Fibroblast of mammary gland (primary cell): ENCODE results near the gene CES1.
"Not testable (repeated sequence)": the region's sequence is repeated elsewhere in the genome, so short reads cannot be mapped to it uniquely, and the experiment has no call there.

Experiments
- DNase-seq: peaks from one replicate; pipeline ENCODE4 v3.0.0-alpha.2; 2010; ENCODE audit warnings: low read depth
- H3K4me3 ChIP-seq: 2 replicates; pipeline ENCODE4 v1.5.1; 2011; ENCODE audit warnings: low read depth, mild to moderate bottlenecking, low read length, moderate library complexity; ENCODE audit not compliant: control insufficient read depth
- TF ChIP-seq, protein P1 (sequence below): conservative IDR thresholded peaks from 2 replicates; pipeline ENCODE4 v1.5.1; 2011; ENCODE audit warnings: low read depth, low read length, inconsistent platforms; ENCODE audit not compliant: control insufficient read depth, insufficient read depth

The CES1 gene

GRCh38 chr16:55822280-55822810, 10.6 kb downstream of the CES1 start:
- no peak for DNase-seq
- TF ChIP-seq, protein P1, sequence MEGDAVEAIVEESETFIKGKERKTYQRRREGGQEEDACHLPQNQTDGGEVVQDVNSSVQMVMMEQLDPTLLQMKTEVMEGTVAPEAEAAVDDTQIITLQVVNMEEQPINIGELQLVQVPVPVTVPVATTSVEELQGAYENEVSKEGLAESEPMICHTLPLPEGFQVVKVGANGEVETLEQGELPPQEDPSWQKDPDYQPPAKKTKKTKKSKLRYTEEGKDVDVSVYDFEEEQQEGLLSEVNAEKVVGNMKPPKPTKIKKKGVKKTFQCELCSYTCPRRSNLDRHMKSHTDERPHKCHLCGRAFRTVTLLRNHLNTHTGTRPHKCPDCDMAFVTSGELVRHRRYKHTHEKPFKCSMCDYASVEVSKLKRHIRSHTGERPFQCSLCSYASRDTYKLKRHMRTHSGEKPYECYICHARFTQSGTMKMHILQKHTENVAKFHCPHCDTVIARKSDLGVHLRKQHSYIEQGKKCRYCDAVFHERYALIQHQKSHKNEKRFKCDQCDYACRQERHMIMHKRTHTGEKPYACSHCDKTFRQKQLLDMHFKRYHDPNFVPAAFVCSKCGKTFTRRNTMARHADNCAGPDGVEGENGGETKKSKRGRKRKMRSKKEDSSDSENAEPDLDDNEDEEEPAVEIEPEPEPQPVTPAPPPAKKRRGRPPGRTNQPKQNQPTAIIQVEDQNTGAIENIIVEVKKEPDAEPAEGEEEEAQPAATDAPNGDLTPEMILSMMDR, result no peak

DNA sequence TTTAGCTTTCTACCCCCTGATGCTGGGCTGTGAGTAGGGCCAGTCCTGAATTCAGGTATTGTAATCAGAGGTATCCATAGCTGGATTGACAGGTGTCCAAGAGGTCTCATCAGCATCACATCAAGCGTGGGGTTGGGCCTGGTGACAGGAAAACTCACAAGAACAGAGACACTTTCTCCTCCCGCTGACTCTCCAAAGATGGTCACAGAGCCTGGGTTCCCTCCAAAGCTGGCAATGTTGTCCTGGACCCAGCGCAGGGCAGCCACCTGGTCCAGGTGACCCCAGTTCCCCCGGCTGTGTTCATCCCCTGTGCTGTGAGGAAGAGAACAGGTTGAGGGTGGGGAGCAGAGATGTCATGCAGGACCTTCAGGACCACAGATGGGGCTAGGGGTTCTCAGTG, 11.7 kb downstream of the CES1 start:
- DNase-seq, result no peak
- H3K4me3 ChIP-seq, result no peak overlapping the region
- TF ChIP-seq, protein P1, result no peak

More at GRCh38 chr16:55822280-55822810, 10.6 kb downstream of the CES1 start:
- H3K4me3 ChIP-seq, result no peak overlapping the region

GRCh38 chr16:55820615-55821014, 12.3 kb downstream of the CES1 start:
- TF ChIP-seq, protein P1, result no peak
- DNase-seq, result no peak
- no peak overlapping the region for H3K4me3 ChIP-seq

- TF ChIP-seq, protein P1, result no peak
- DNase-seq, result peak; percentile 47
- no peak overlapping the region for H3K4me3 ChIP-seq
Measured at GRCh38 chr16:55817236-55817912, 15.5 kb downstream of the CES1 start.

- peak; percentile 35 for DNase-seq
- H3K4me3 ChIP-seq, result not testable (repeated sequence)
Measured at GRCh38 chr16:55816222-55816621, 16.7 kb downstream of the CES1 start.

- TF ChIP-seq, protein P1, result no peak
- no peak overlapping the region for H3K4me3 ChIP-seq
- no peak for DNase-seq
Measured at GRCh38 chr16:55815320-55815719, 17.6 kb downstream of the CES1 start.

GRCh38 chr16:55814174-55814573, 18.7 kb downstream of the CES1 start:
- DNase-seq, H3K4me3 ChIP-seq: not testable (repeated sequence)

DNA sequence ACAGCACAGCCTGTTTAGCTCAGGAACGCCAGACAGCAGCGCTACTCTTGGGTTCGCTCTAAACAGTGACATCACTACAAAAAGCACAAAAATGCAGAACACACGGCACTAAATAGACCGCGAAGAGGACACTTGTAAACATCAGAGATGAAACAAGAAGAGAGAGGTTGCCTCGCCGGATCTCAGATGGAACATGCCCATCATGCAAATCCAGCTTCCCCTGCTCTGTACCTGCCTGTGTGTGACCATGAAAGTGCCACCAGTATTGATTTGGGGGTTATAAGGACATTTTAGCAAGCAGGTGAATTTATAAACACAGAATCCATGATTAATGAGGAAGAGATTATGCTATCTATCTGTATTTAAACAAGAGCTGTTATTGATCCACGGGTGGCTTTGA, 19.2 kb downstream of the CES1 start:
- not testable (repeated sequence) for DNase-seq, H3K4me3 ChIP-seq
